ENCODE measurements around the gene DSCAML1. TPM values are rescaled to one million over a fixed set of nuclear protein-coding genes. Genes with fewer than 3 reads are reported as not detected.

Gene DSCAML1
- total RNA-seq, 1 donor, result not detected

DNA sequence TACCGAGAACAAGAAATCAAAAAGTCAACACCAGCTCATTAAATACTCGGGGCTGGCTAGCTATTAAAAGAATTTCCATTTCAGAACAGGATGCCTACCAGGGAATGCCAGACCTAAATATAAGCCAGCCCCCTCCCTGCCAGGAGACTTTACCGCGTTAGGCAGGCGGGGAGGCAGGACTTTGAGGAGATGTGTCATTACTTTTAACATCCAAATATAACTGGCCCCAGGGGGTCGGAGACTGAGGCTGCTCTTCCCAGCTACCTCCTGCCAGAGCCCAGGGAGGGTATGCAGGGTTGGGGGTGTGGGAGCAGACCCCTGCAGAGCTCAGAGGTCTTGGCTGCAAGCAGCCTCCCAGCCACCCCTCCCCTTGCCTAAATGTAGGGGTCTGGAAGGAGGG lies 183.5 kb downstream of the DSCAML1 start:
- DNase-seq (ENCODE audit: low read depth), result no peak
- TF ChIP-seq, protein P1, sequence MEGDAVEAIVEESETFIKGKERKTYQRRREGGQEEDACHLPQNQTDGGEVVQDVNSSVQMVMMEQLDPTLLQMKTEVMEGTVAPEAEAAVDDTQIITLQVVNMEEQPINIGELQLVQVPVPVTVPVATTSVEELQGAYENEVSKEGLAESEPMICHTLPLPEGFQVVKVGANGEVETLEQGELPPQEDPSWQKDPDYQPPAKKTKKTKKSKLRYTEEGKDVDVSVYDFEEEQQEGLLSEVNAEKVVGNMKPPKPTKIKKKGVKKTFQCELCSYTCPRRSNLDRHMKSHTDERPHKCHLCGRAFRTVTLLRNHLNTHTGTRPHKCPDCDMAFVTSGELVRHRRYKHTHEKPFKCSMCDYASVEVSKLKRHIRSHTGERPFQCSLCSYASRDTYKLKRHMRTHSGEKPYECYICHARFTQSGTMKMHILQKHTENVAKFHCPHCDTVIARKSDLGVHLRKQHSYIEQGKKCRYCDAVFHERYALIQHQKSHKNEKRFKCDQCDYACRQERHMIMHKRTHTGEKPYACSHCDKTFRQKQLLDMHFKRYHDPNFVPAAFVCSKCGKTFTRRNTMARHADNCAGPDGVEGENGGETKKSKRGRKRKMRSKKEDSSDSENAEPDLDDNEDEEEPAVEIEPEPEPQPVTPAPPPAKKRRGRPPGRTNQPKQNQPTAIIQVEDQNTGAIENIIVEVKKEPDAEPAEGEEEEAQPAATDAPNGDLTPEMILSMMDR (IDR thresholded peaks at IDR 0.05; ENCODE audit: insufficient read depth, low read depth, low read length), result no peak
- no peak overlapping the region for H3K4me3 ChIP-seq (ENCODE audit: low read depth, low read length)

DNA sequence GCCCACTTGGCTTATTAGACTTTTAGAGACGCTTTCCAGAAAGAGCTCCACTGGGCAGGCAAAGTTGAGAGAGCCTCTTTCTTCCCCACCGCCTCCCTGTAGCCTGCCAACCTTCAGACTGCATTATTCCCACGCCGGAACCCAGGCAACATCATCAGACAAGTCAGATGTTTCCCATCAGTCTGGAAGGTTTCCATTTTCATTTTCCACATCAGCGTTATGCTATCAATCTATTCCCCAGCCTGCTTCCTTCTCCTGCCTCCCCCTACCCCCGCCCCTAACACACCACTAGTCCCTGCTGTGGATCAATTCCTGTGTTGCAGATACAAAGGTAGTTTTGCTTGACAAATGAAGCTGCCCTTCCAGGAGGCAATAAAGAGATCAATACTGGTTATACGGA lies 184.8 kb downstream of the DSCAML1 start:
- no peak for DNase-seq (ENCODE audit: low read depth)
- TF ChIP-seq, protein P1 (IDR thresholded peaks at IDR 0.05; ENCODE audit: insufficient read depth, low read depth, low read length), result no peak

DNA sequence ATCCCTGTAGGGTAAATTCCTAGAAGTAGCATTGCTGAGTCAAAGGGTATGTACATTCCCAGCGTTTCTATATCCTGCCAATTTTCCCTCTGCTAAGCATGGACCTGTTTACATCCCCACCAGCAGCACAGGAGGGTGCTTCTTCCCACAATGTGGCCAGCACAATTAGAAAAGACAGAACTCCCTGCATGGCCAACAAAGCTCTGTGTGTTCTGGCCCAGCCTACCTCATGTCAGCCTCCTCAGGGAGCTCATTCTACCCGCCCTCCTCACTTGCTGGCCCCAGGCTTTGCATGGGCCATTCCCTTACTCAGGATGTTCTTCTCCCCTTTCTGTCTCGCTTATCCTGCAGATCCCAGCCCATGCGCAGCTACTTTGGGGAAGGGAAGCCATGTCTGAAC lies 186.1 kb downstream of the DSCAML1 start:
- TF ChIP-seq, protein P1 (IDR thresholded peaks at IDR 0.05; ENCODE audit: insufficient read depth, low read depth, low read length), result no peak
- H3K4me3 ChIP-seq (ENCODE audit: low read depth, low read length), result no peak overlapping the region
- DNase-seq (ENCODE audit: low read depth), result no peak

More for the DNA sequence above, 184.8 kb downstream of the DSCAML1 start:
- no peak overlapping the region for H3K4me3 ChIP-seq (ENCODE audit: low read depth, low read length)

DNA sequence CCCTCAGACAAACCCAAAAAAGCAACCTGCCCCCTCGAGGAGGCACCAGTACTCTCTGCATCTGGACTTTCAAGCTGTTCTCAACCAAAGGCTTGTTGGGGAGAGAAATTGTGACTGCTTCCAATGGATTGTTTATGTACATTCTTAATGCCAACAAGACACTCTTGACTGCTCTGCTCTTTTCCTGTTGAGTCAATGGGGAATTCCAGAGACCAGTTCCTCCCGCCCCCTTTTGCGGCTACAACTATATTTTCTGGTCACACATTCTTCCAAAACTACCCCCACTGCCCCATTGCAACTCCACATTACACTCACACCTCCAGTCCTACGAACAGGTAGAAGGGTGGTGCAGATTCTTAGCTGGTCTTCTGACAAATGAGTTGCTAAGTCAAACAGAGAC lies 187.0 kb downstream of the DSCAML1 start:
- DNase-seq (ENCODE audit: low read depth), result no peak
- TF ChIP-seq, protein P1 (IDR thresholded peaks at IDR 0.05; ENCODE audit: insufficient read depth, low read depth, low read length), result no peak
- H3K4me3 ChIP-seq (ENCODE audit: low read depth, low read length), result no peak overlapping the region

DNA sequence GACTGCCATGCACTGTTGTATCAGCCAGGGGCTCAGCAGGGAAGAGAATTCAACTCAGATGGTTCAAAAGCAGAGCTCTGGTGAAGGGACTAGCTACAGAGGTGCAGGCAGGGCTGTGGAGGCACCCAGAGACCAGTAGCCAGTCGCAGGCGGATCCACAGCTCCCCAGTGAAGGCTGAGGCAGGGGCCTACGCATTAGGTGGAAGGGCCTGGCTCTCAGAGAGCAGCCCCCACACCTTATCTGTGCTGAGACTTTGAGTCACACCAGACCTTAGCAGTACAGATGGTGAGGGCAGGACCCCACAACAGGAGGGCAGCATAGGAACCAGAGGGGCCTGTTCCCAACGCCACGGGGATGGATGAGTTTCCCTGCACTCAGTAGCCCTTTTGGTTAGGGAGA lies 189.6 kb downstream of the DSCAML1 start:
- TF ChIP-seq, protein P1 (IDR thresholded peaks at IDR 0.05; ENCODE audit: insufficient read depth, low read depth, low read length), result no peak
- H3K4me3 ChIP-seq (ENCODE audit: low read depth, low read length), result no peak overlapping the region
- DNase-seq (ENCODE audit: low read depth), result no peak

DNA sequence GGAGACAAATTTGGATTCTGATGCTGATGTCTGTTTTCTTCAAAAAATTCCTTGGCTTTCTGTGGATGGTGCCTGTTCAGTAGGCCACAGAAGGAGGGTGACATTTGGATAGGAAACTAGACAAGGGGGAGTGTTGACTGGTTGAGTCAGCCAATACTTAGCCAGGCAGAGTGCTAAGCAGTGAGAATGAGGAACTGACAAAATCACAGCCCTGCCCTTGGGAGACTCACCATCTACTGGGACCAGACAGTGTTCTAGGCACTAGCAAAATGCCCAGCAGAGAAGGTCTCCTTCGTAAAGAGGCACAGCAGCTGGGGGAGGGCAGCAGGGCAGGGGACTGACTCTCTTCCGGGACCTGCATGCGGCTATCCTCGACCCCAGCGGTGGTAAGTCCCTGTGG lies 190.2 kb downstream of the DSCAML1 start:
- H3K4me3 ChIP-seq (ENCODE audit: low read depth, low read length), result no peak overlapping the region
- TF ChIP-seq, protein P1 (IDR thresholded peaks at IDR 0.05; ENCODE audit: insufficient read depth, low read depth, low read length), result no peak
- no peak for DNase-seq (ENCODE audit: low read depth)

DNA sequence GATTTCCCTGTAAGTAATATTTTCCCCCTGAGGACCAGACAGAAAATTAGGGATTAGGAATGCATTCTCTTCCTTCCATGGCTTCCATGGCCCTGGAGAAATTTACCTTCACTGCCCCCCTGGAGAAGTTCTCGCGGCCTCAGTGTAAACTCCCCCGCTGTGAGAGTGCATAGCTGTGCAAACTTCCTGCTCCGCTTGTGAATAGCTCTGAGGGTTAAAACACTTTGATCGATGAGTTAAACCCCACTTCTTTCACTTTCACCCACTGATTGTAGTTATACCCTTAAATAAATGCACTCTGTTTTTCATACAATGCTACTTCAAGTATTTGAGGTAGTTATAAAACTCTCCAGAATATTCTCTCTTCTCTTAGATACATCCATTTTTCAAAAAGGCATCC lies 190.8 kb downstream of the DSCAML1 start:
- H3K4me3 ChIP-seq (ENCODE audit: low read depth, low read length), result no peak overlapping the region
- TF ChIP-seq, protein P1 (IDR thresholded peaks at IDR 0.05; ENCODE audit: insufficient read depth, low read depth, low read length), result no peak
- no peak for DNase-seq (ENCODE audit: low read depth)
